Neural cell (in vitro differentiated cells): Measurements from ENCODE around the gene ALDOC.

ENCODE experiments used
- EZH2 ChIP-seq: fragments of 200-600, 300-800 bp; shearing (Covaris generic), sonication (generic); IDR thresholded peaks from 2 replicates; pipeline ENCODE4 v1.6.1; 2014; ENCODE audit warnings: antibody characterized with exemption, low read length, borderline replicate concordance, mild to moderate bottlenecking; ENCODE audit not compliant: insufficient read depth, poor library complexity, severe bottlenecking
- POLR2AphosphoS5 ChIP-seq: IDR thresholded peaks from 2 replicates; pipeline ENCODE4 v1.6.1; 2012
- RAD21 ChIP-seq: fragments of 450-650 bp; conservative IDR thresholded peaks from 2 replicates; pipeline ENCODE4 v1.6.1; 2014; ENCODE audit warnings: antibody characterized with exemption, mild to moderate bottlenecking, moderate library complexity
- TAF1 ChIP-seq: IDR thresholded peaks from 2 replicates; pipeline ENCODE4 v1.6.1; 2012; ENCODE audit warnings: low read depth
- TF ChIP-seq, protein P1 (sequence below): fragments of 450-650 bp; IDR thresholded peaks from 2 replicates; pipeline ENCODE4 v1.5.1; 2014; ENCODE audit warnings: antibody characterized with exemption, mild to moderate bottlenecking, moderate library complexity; ENCODE audit not compliant: poor library complexity, severe bottlenecking
- TF ChIP-seq, protein P2 (sequence below): IDR thresholded peaks from 2 replicates; pipeline ENCODE4 v1.6.1; 2012; ENCODE audit warnings: borderline replicate concordance

DNA sequence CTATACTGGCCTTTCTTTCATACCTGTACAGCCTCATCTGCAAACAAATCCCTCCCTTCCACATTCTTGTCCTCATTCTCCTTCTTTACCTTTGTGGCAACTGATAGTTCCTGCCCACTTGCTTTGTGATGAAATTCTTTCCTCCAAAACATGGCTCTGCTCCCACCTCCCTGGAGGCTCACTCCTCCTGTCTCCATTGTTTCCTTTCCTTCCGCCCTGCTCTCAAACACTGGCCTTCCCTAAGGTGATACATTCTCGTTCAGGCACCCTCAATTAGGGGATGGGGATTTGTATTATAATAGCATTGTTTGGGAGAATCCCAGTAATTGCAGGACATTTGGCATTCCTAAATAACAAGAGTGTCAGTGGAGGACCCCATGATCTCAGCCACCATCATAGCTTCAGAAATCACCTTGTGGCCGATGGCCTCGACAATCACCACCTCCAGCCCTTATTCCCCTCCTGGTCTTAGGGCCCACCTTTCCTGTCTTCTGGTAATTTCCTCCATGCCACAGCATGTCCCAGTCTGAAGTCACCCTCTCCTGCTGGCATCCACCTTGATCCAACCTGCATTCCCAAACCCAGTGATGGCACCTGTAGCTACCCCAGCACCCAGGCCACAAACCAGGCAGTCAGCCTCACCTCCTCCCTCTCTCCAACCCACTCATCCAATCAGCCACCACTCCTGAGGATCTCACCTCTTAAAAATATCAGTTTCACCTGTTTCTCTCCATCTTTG, 32.1 kb downstream of the ALDOC start:
- TF ChIP-seq, protein P1, sequence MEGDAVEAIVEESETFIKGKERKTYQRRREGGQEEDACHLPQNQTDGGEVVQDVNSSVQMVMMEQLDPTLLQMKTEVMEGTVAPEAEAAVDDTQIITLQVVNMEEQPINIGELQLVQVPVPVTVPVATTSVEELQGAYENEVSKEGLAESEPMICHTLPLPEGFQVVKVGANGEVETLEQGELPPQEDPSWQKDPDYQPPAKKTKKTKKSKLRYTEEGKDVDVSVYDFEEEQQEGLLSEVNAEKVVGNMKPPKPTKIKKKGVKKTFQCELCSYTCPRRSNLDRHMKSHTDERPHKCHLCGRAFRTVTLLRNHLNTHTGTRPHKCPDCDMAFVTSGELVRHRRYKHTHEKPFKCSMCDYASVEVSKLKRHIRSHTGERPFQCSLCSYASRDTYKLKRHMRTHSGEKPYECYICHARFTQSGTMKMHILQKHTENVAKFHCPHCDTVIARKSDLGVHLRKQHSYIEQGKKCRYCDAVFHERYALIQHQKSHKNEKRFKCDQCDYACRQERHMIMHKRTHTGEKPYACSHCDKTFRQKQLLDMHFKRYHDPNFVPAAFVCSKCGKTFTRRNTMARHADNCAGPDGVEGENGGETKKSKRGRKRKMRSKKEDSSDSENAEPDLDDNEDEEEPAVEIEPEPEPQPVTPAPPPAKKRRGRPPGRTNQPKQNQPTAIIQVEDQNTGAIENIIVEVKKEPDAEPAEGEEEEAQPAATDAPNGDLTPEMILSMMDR: no peak
- no peak for TF ChIP-seq POLR2AphosphoS5
- no peak for TF ChIP-seq EZH2
- no peak for TF ChIP-seq RAD21
- TF ChIP-seq, protein P2, sequence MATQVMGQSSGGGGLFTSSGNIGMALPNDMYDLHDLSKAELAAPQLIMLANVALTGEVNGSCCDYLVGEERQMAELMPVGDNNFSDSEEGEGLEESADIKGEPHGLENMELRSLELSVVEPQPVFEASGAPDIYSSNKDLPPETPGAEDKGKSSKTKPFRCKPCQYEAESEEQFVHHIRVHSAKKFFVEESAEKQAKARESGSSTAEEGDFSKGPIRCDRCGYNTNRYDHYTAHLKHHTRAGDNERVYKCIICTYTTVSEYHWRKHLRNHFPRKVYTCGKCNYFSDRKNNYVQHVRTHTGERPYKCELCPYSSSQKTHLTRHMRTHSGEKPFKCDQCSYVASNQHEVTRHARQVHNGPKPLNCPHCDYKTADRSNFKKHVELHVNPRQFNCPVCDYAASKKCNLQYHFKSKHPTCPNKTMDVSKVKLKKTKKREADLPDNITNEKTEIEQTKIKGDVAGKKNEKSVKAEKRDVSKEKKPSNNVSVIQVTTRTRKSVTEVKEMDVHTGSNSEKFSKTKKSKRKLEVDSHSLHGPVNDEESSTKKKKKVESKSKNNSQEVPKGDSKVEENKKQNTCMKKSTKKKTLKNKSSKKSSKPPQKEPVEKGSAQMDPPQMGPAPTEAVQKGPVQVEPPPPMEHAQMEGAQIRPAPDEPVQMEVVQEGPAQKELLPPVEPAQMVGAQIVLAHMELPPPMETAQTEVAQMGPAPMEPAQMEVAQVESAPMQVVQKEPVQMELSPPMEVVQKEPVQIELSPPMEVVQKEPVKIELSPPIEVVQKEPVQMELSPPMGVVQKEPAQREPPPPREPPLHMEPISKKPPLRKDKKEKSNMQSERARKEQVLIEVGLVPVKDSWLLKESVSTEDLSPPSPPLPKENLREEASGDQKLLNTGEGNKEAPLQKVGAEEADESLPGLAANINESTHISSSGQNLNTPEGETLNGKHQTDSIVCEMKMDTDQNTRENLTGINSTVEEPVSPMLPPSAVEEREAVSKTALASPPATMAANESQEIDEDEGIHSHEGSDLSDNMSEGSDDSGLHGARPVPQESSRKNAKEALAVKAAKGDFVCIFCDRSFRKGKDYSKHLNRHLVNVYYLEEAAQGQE: no peak
- no peak for TF ChIP-seq TAF1
